AG04449 (cell line): ENCODE measurements around the gene HHATL.

Source experiments
- CTCF ChIA-PET: fragments of 350-600 bp; formaldehyde crosslinking; extraction: SDS; loops from one replicate; lab custom pipeline; 2021; ENCODE audit warnings: antibody characterized with exemption; lab: Yijun Ruan, JAX
- POLR2A ChIA-PET: fragments of 400-600, 350-600 bp; formaldehyde crosslinking; extraction: SDS; loops from one replicate; lab custom pipeline; 2020; ENCODE audit warnings: antibody characterized with exemption, inconsistent platforms; lab: Yijun Ruan, JAX
- DNase-seq: peaks from one replicate; pipeline ENCODE4 v3.0.0-alpha.2; 2010; ENCODE audit warnings: low read depth, low spot score
- H3K4me3 ChIP-seq: 2 replicates; pipeline ENCODE4 v1.5.1; 2011; ENCODE audit warnings: low read depth, mild to moderate bottlenecking, control low read depth, low read length
- CTCF ChIP-seq: IDR thresholded peaks from one replicate; pipeline ENCODE4 v1.5.1; 2011; ENCODE audit warnings: mild to moderate bottlenecking, moderate library complexity, low read length, control low read depth, inconsistent platforms; ENCODE audit not compliant: insufficient read depth; ENCODE audit errors: missing control alignments

Gene HHATL

GRCh38 chr3:42702066-42702951 is at the start of gene HHATL:
HHATL (minus strand) TSS chr3:42702798; CDS start chr3:42700826, 1,972 bp downstream.
- ChIA-PET CTCF (no interaction called here), POLR2A (no interaction called here)
- no peak for DNase-seq
- no peak for TF ChIP-seq CTCF
- H3K4me3 ChIP-seq: no peak within 1 kb of the TSS

- POLR2A ChIA-PET: no interaction called here
- no peak overlapping the region for H3K4me3 ChIP-seq
- DNase-seq: no peak
- no peak for TF ChIP-seq CTCF
- CTCF ChIA-PET: interaction anchor here (0.5 to 1.6 kb wide), 7 partner anchors 9 to 161 kb away, joined by 3 to 9 read pairs (median 4); partner anchors contain the start of gene SS18L2
Measured at GRCh38 chr3:42751609-42752008, 49.0 kb upstream of the HHATL start.

- DNase-seq: no peak
- no peak overlapping the region for H3K4me3 ChIP-seq
- POLR2A ChIA-PET: no interaction called here
- CTCF ChIA-PET: interaction anchor here (0.6 to 1.6 kb wide), 4 partner anchors 15 to 160 kb away, joined by 3 to 4 read pairs (median 3); partner anchors contain the start of gene SS18L2
- TF ChIP-seq CTCF: no peak
Measured at GRCh38 chr3:42750834-42751233, 48.2 kb upstream of the HHATL start.

GRCh38 chr3:42749753-42750231 is 47.2 kb upstream of the HHATL start:
- ChIA-PET POLR2A (no interaction called here), CTCF (interaction anchor here (0.7 to 1.3 kb wide), 11 partner anchors 9 to 212 kb away, joined by 3 to 5 read pairs (median 3); no protein-coding TSS in a partner anchor)
- DNase-seq: no peak
- peak; percentile 50 for TF ChIP-seq CTCF
- no peak overlapping the region for H3K4me3 ChIP-seq

GRCh38 chr3:42749025-42749752 is 46.6 kb upstream of the HHATL start:
- DNase-seq: no peak
- TF ChIP-seq CTCF: no peak
- CTCF ChIA-PET: interaction anchor here (0.7 to 1.3 kb wide), 10 partner anchors 8 to 212 kb away, joined by 3 to 5 read pairs (median 3); no protein-coding TSS in a partner anchor
- no peak overlapping the region for H3K4me3 ChIP-seq
- POLR2A ChIA-PET: no interaction called here
